GM19240 (cell line): Measurements from ENCODE around the gene TYR.
"Not testable (repeated sequence)": the region's sequence is repeated elsewhere in the genome, so short reads cannot be mapped to it uniquely, and the experiment has no call there.

Experiments used
- DNase-seq: peaks from one replicate; pipeline ENCODE4 v3.0.0; 2011; ENCODE audit warnings: low spot score; ENCODE audit not compliant: insufficient read length

TYR gene

DNA sequence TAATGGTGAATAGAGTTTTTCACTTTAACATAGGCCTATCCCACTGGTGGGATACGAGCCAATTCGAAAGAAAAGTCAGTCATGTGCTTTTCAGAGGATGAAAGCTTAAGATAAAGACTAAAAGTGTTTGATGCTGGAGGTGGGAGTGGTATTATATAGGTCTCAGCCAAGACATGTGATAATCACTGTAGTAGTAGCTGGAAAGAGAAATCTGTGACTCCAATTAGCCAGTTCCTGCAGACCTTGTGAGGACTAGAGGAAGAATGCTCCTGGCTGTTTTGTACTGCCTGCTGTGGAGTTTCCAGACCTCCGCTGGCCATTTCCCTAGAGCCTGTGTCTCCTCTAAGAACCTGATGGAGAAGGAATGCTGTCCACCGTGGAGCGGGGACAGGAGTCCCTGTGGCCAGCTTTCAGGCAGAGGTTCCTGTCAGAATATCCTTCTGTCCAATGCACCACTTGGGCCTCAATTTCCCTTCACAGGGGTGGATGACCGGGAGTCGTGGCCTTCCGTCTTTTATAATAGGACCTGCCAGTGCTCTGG is at the start of gene TYR:
Gene TYR, plus strand, starts transcription at position 185 of the 541 bp plus-strand sequence. Its CDS starts 79 bp downstream, at position 264.
- no peak for DNase-seq

DNA sequence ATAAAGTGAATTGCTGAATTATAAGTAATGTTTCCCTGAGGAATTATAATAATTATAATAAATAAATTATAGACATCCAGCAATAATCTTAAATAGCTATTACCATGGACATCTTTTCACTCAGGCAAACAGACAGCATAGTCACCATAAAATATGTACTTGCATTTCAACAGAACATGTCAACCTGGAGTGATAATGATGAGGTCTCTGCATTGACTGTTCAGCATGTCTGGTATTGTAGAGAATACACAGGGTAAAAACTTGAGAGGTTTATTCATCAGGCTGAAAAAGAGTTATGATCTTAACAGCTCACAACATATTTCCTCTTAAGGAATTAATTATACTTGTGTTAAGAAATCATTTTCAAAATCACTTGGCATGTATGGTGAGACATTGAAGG is 41.1 kb upstream of the TYR start:
- no peak for DNase-seq

DNA sequence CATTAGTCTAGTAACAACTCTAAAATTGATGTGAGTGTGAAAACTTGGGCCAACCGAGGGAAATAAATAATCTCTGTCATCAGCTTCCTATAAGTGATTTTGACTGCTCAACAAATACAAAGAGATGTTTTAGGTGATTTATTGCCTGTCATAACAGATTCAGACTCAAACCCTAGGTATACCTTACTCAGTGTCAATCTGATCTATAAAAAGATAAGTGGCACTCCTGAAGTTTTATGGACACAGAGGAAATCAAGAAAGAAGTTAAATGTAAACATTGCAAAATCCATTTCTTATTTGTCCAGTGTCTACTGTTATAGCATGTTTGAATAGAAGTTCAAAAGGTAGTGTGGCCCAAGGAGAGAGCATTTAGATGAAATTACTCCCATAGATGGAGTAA is 30.4 kb upstream of the TYR start:
- no peak for DNase-seq

DNA sequence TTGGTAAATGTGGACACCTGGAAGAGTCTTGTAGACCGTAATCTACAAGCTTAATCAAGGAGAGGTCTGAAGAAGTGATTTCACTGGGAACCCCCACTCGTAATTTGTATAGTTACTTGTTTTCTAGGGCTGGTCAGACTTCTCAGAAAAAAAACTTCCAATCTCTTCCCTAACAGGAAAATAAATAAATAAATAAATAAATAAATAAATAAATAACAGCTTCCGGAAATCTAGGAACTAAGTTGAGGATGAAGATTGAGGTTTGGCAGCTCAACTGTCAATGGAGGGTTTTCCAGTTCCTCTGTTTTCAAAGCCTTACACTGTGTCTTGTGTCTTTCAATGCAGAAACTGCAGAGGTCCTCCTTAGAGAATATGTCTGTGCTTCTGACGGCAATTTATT is 17.7 kb upstream of the TYR start:
- DNase-seq, result no peak

DNA sequence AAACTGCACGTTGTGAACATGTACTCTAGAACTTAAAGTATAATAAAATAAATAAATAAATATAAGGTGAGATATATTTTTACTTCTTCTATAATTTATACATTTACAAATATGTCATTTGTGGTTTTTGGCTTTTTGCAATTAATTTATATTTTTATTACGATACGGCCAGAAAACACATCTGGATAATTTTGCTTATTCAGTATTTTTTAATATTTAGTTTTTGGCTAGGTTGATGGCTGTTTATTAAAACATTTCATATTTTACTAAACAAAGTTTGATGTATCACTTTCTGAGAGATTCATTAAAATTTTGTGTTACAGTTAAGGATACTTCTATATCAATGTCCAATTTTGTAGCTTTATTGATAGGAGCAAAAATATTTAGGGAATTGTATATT is 15.7 kb upstream of the TYR start:
- no peak for DNase-seq

DNA sequence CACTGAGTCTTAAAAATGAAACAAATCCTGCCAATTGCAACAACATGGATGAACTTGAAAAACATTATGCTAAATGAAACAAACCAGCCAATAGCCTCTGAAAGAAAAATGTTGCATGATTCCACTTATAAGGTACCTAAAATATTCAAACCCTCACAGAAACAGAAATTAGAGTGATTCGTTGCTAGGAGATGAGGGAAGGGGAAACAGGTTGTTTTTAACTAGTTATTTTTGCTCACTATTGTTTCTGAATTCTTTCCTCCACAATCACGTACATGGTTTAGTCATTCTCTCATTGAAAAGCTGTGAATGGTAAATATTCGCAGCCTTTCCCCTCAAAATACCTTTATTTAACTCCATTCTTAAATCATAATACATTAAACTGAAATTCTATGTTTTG is 14.0 kb upstream of the TYR start:
- DNase-seq, result no peak

DNA sequence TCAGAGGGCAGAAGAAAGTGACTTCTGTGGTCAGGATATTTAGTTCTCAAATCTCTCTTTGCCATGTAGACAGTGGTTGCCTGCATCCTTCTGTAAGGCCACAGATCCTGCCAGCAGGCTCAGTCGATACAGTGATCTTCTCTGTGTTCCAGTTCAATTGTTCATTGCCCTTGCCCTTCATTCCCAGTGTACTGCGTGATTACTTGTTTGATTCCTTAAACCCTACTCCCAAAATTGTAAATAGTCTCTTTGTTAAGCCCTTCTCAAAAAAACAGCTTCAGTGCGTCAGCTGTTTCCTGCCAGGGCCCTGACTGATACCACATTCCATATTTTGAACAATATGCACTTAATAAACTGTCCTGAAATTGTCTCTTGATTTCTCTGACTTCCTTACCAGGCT is 9.3 kb upstream of the TYR start:
- DNase-seq, result no peak

DNA sequence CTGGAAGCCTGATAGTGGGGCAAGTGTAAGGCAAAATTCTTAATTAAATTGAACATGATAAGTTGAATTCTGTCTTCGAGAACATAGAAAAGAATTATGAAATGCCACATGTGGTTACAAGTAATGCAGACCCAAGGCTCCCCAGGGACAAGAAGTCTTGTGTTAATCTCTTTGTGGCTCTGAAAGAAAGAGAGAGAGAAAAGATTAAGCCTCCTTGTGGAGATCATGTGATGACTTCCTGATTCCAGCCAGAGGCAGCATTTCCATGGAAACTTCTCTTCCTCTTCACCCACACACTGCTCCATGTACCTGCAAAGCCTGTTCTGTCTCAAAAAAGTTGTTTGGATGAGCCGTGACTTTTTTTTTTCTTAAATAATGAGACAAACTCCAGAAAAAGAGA is 1.9 kb upstream of the TYR start:
- no peak for DNase-seq

DNA sequence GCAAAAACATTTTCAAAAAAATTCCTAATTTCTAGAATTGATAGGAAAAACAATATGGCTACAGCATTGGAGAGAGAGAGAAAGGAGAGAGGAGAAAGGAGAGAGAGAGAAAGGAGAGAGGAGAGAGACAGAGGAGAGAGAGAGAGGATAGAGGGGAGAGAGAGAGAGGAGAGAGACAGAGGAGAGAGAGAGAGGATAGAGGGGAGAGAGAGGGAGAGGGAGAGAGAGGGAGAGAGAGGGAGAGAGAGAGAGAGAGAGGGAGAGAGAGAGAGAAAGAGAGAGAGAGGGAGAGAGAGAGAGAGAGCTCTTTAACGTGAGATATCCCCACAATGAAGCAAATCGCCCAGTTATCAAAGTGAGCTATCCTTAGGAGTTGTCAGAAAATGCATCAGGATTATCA is 737 bp upstream of the TYR start:
- DNase-seq, result no peak

DNA sequence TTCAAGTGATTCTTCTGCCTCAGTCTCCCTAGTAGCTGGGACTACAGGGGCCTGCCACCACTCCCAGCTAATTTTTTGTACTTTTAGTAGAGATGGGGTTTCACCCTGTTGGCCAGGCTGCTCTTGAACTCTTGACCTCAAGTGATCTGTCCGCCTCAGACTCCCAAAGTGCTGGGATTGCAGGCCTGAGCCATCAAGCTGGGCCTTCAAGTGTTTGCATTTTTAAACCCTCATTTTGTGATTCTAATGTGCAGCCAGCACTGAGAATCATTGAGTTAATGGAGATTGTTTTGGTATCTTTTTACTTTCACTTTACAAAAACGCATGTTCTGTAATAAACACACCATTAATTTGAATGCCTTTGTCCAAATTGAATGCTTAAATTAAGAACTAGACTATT is 3.4 kb downstream of the TYR start:
- DNase-seq, result no peak

DNA sequence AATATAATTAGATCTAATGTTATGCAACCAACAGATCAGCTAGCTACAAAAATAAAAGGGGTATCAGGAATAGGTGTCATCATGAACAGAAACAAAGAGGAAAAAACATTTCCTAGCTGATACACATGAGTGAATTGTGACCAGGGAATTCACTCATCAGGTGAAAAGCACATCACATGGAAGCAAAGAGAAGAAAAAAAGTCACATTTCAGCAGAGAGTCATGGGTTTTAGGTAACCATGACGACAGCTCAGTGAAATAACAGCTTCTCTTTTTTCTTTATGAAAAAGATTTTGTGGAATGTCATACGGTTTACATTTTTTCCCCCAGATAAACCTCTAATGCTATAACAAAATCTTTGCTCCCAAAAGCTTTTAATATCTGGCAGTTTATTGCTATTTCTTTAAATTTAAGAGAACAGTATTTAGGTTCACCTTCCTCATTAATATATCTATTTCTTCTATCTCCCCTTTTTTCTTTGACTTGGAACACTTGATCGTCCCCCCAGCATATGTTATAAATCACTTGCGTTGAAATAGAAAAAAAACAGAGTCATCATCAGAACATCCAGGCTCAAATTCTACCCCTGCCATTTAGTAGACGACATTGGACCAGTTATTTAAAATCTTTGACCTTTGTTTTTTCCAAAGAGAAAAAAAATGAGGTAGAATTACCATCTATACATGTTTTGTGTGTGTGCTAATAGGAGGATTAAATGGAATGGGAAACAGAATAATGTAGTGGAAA is 5.3 kb downstream of the TYR start:
- no peak for DNase-seq

DNA sequence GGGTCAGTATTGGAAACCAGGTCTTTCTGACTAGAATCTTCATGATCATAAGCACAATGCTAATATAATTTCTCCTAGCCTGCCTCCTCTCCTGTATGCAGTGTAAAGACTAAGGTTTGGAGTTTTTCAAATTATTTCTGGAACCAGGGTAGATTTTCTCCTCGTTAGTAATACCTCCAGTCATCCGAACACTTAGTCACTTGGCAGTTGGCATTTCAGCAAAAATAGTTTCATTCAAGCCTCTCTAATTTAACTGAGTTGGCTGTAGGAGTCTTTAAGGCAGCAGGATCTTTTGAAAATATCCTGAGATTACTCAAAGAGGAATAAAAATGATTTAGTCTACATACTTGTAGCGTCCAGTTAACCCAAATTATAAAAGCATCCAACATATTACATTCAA is 6.3 kb downstream of the TYR start:
- no peak for DNase-seq

DNA sequence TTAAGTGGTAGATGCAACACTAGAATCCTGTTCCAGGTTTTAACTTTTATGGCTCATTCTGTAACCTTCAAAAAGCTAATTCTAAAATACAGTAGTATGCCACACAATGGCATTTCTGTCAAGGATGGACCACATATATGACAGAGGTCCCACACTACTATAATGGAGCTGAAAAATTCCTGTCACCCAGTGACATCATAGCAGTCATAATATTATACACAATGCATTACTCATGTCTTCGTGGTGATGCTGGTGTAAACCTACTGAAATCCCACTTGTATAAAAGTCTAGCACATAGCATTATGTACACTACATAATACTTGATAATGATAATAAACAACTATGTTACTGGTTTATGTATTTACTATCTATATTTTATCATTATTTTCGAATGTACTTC is 12.1 kb downstream of the TYR start:
- no peak for DNase-seq

DNA sequence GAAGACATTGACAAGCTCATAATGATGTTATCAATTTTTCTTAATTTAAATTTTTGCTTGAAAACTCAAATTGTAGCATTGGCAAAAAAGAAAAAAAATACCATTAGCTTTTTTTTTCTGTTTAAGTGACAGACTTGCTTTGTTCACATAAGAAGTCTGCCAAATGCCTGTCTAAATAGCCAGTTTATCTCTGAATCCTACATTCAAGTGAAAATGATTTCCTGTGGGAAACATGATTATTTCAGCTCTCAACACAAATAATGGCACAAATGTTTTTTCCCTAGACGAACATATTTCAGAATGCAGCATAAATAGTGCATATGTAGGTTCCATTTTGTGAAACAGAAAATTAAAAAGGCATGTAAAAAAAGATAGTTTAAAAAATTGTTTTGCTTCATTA is 23.5 kb downstream of the TYR start:
- DNase-seq, result no peak

DNA sequence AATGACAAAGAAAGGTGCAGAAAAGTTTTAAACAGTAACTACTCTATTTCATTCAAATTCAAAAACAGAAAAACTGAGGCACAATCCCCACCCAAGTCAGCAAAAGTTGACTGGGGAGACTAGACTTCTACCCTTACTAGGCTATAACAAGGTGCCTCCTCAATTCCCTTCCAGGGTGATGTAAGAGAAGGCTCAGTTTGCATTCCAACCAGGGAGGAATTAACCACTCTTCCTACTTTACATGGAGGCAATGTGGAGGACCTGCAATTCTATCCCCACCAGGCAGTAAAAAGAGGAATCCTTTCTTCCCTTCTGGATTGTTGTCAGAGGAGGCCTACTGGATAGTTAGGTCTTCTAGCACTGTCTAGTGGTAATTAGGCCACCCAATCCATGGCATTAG is 26.1 kb downstream of the TYR start:
- no peak for DNase-seq

DNA sequence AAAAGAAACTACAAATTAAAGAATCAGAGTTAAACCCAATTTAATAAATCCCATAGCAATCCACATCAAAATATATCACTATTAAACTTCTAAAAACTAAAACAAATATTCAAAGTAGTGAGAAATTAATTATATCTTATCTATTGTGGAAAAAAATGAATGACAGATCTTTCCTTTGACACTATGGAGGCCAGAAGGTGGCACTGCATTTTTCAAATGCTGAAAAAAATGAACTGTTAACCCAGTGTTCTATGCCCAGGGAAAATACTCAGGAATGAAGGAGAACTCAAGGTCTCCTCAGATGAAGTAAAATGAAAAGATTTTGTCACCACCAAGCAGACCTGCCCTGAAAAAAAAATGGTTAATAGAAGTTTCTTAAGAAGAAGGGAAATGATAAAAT is 27.7 kb downstream of the TYR start:
- DNase-seq, result no peak

DNA sequence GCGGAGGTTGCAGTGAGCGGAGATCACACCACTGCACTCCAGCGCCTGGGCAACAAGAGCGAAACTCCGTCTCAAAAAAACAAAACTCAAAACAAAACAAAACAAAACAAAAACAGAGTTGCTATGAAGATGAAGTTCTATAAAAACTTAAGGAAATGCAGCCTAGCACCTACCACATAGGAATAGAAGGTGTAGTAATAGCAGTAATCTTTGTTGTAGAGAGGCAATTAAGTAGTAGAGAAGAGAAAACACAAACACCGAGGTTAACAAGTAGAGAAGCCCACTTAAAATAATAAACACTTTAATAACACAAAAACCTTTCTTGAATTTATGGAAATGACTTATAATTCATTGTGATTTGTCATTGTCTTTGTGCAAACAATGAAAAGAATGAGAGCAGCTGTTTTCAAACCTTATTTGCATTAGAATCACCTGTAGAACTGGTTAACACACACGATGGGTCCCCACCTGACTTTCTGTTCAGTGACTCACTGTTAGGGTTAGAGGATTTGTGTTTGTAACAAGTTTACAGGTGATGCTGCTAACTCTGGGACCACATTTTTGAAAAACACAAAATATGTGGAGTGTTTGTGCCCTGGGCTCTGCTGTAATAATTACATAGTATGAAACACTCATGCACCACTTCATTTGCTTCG is 43.1 kb downstream of the TYR start:
- DNase-seq, result no peak

DNA sequence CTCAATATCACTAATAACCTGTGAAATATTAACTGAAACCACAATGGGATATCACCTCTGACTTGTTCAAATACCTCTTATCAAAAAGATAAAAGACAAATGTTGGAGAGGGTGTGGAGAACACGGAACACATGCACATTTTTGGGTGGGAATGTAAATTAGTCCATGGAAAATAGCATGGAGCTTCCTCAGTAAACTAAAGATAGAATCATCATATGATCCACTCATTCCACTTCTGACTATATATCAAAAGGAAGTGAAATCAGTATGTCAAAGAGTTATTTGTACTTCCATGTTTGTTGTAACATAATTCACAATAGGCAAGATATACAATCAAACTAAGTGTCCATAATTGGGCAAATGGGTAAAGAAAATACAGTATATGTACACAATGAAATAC is 57.4 kb downstream of the TYR start:
- no peak for DNase-seq

DNA sequence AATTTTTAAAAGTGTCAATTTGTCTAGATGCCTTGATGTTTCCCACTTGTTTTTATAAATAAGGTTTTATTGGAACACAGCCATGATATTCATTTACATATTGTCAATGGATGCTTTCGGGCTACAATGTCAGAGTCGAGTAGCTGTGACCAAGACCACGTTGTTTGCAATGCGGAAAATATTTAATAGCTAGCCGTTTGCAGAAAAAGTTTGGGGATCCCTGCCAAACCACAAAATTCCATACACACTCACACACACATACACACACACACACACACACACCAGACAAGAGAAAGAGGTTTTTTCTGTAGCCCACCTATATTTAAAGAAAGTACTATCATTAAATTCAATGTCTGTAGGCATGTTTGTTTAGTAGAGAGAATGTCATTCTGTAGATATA is 58.3 kb downstream of the TYR start:
- DNase-seq, result no peak

DNA sequence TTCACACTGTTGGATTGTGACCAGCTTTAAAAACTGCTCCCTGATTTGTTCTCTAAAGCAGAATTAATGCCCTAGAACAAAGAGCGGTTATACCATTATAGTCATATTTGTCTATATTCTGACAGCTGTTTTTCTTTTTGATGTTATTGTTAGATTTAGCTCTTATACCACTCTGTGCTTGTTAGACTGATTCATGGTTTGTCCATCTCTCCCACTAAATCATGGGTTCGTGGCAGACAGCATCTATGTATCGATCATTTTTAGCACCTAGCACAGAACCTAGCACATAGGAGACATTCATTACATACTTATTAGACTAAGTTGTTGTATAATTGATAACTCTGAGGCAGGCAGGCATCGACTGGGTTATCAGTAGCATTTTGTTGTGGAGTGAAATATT is 69.3 kb downstream of the TYR start:
- DNase-seq, result not testable (repeated sequence)

DNA sequence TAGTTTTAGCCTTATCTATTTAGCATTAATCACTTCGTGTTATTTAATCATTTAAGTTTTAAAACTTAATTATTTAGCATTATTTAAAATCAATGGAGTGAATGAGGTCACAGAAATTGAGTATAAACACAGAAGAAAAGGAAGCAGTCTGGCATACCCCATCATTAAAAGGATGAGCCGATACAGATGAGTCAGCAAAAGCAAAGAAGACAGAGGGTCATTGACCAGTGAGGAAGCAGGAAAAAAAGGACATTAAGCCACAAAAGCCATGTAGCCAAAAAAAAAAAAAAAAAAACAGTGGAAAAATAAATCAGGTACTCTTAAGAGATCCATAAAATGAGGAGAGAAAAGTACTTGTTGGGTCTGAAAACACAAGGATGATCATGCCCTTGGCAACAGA is 71.5 kb downstream of the TYR start:
- no peak for DNase-seq

DNA sequence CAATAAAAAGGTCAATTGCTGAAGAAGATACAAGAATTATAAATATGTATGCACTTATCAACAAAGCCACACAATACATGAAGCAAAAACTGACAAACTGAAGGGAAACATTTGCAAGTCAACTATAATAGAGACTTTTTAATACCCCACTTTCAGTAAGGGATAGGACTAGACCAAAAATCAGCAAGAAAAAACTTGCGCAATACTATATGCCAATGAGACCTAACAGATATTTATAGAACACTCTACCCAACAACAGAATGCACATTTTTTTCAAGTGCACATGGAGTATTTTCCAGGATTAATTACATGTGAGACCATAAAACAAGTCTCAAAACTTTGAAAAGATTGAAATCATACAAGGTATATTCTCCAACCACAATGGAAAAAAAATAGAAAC is 83.8 kb downstream of the TYR start:
- DNase-seq, result not testable (repeated sequence)

DNA sequence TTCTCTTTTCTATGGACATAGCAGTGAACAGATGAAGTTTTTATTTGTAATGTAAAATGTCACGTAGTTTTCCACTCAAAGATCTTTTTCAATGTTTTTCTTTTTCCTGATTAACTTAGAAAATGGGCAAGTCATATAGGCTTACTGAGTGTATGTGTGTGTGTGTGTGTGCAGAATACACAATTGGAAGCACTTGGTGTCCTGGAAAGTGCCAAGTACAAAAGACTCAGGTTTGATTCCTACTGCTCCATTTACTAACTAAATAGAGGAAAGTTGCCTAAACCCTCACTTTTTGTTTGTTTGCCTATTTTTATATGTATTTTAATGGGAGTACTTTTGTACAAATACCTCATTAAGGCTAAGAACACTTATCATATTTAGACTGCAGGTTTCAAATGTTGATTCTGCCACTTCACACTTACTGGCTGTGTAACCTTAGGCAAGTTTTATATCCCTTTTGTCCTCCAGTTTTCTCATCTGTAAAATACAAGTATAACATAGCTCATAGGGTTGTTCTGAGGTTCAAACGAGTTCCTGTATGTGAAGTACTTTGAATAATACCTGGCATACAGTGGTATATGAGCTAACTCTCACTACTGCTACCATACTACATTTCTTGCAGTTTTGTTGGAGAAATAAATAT is 90.1 kb downstream of the TYR start:
- no peak for DNase-seq
